Measurements from ENCODE around the gene FNIP1.
"Not testable (repeated sequence)": the region's sequence is repeated elsewhere in the genome, so short reads cannot be mapped to it uniquely, and the experiment has no call there.

The FNIP1 gene

DNA sequence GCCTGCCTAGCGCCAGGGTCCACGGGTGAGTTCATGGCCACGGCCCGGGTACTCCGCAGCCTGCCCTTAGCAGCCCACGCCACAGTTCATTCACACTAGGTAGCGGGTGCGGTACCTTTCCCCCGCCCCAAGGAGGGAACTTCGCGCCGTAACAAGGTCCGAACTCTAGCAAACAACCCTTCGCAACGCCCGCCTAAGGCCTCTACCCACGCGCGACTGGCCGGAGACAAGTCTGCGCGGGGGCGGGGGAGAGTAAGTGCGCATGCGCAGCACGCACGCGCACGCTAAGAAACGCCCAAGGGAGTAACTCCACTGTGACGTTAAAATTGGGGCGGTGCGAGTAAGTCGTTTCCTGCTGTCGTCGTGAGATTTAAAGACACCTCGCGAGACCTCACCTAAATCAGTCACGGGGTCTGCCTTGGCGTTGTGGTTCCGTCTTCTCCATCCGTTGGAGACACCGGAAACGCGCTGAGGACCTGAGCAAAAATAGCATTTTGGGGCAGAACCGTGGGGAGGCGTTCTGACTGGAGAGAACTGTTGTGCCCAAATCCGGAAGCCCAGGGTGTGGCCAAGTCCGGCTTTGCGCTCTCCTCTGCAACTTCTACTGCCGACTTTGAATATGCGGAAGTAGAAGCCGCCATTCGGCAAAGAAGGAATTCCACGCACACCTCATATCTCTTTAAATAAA, 161.7 kb downstream of the FNIP1 start, which contains the start of gene RAPGEF6:
Gene RAPGEF6, minus strand, starts transcription at position 234 of the 688 bp plus-strand sequence. Its CDS starts 199 bp downstream, at position 35.
- peak; percentile 98 for DNase-seq

DNA sequence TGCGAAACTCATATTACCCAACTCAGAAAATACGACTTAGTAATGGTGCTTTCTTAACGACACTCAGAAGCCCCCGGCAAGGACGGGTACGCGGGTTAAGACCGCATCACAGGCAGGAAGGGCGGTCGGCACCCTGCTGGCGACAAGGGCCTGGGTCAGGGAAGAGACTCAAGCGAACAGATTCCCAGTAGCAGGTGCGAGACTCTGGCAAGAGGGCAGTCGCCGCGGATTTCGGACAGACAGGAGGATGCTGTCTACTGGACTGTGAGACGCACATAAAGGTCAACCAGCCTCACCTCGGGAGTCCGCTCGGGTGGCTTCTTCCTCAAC, 162.2 kb downstream of the FNIP1 start:
- peak; percentile 75 for DNase-seq

DNA sequence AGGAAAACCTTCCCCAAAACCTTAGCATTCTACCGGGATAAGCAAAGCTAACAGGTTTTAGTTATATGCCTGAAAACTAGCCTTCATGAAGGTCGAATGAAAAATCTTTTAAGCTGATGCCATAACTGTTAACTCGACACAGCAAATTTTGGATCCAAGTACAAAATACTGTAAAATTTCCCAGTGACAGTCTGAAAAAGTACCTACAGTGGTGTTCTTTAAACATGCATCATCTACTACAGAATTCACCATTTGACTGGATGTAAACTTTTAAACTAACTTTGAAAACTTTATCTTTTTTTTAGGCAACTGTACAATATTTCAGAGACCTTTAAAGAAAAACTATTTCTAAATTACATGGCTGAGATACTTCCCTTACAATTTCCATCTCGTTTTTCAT, 162.6 kb downstream of the FNIP1 start:
- no peak for DNase-seq

DNA sequence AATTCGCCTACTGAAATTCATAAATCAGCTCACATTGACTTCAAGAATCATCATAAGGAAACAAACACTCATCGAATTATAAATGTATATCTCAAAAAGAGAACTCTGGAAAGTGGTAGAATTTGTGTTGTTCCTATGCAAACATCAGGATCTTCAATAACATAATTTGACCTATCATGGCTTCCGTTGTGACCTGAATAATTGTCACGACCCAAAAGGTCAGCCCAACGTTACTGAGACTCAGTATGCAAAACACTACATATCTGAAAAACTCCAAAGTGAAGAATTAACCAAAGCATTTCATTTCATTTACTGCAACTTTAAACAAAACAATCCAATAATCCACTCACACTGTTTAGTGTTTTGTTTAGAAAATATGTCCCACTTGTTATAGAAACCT, 163.0 kb downstream of the FNIP1 start:
- peak; percentile 3 for DNase-seq

DNA sequence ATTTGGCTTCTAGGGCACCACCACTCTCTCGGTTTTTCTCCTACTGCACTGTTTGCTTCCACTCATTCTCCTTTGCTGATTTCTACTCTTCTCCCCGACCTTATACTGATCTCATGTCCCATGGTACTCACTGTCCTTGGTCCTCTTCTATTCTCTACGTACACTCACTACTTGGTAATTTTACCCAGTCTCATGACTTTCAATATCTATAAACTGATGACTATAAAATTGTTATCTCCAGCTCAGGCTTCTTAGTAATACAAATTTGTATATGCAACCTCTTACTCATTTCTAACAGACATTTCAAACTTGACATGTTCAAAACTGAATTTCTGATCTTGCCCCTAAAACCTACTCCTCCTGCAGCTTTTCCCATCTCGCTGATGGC, 165.9 kb downstream of the FNIP1 start:
- DNase-seq: no peak

DNA sequence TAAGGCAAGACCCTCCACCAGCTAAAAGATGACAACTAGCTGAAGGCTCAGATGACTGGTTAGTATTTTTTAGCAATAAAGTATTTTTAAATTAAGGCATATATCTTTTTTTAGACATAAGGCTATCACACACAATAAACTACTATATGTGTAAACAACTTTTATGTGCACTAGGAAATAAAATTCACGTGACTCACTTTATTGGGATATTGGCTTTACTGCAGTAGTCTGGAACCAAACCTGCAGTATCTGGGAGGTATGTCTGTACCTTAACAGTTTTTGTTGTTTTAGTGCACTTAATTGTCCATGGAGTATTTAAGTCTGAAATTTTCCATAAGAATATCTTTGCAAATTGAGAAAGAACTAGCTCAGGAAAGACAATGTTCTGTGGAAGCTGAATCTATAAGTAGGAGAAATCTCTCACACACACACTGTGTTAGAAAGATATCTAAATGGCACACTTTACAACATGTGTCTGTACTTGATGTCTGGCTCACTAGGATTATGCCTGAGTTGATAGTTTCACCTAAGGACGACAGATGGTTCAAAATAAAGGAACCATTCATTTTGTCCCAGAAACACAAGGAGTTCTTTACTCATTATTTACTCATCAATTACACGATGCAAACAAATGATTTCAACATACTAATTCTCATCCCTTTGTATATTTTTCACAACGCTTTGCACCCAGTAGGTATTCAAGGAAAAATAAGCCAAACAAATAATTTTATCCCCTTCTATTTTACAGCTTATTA, 166.4 kb downstream of the FNIP1 start:
- DNase-seq: peak; percentile 36

DNA sequence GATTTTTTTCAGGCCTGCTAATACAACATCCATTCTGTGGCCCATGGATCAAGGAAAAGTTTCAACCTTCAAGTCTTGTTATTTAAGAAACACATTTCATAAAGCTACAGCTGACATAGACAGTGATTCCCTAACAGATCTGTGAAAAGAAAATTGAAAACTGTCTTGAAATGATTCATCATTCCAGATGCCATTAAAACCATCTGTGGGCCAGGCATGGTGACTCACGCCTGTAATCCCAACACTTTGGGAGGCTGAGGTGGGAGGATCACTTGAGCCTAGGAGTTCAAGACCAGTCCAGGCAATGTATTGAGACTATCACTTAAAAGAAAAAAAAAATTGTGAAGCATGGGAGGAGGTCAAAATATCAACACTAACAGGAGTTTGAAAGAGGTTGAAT, 167.8 kb downstream of the FNIP1 start:
- peak; percentile 40 for DNase-seq

DNA sequence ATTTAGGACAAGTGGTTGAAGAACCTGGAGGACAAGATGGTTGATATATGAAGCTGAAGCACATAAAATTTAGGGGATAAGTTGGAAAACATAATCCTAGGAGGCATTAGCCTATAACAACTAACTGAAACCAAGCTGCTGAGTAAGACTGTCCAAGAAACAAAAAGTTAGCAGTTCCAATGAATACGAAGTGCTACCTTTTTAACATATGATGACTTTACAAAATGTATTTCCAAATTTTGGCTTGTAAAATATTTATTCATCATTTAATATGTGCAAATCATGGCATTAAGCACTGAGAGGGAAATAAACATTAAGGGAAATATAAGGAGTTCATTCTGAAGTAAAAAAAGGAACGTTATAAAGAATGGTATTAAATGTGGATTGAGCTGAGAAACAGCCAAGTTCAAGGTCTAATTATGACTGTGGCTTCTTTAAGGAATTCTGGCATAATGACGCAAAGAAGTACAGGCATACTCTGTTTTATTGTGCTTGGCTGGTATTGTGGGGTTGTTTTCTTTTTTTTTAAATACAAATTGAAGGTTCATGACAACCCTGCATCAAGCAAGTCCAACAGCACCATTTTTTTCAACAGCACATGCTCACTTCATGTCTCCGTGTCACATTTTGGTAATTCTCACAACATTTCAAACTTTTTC, 169.5 kb downstream of the FNIP1 start:
- DNase-seq: no peak

DNA sequence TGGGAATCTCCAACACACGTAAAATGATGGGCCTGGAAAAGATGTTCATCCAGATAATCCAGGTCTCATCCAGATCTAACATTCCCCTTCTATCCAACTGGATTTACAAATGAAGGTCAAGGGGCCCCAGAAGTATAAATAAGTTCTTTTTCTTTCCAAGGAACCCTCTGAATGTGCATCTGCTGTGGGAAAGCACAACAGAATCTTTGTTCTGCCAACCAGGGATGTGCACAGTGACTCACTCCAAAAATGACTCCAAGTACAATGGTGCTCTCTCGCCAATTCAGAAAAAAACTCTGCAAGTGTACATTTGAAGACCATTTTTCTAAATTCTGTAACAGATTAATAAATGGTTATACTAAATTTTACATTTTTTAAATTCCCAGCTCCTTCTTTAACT, 174.2 kb downstream of the FNIP1 start:
- DNase-seq: no peak

DNA sequence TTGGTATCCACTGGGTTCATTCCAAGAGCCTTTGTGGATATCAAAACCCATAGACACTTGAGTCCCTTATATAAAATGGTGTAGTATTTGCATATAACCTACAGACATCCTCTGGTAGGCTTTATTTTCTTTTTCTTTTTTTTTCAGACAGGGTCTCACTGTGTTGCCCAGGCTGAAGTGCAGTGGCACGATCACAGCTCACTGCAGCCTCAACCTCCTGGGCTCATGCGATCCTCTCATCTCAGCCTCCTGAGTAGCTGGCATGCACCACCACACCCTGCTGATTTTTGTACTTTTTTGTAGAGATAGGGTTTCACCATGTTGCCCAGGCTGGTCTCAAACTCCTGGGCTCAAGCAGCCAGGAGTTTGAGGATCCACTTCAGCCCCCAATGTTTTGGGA, 175.7 kb downstream of the FNIP1 start:
- DNase-seq: not testable (repeated sequence)

DNA sequence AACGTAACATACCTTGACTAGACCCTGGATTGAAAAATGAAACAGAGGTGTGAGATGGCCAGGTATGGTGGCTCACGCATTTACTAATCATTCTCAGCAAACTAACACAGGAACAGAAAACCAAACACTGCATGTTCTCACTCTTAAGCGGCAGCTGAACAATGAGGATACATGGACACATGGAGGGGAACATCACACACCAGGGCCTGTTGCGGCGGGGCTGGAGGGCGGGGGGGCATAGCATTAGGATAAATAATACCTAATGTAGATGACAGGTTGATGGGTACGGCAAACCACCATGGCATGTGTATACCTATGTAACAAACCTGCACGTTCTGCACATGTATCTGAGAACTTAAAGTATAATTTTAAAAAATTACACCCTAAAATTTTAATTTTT, 177.7 kb downstream of the FNIP1 start:
- DNase-seq: no peak

DNA sequence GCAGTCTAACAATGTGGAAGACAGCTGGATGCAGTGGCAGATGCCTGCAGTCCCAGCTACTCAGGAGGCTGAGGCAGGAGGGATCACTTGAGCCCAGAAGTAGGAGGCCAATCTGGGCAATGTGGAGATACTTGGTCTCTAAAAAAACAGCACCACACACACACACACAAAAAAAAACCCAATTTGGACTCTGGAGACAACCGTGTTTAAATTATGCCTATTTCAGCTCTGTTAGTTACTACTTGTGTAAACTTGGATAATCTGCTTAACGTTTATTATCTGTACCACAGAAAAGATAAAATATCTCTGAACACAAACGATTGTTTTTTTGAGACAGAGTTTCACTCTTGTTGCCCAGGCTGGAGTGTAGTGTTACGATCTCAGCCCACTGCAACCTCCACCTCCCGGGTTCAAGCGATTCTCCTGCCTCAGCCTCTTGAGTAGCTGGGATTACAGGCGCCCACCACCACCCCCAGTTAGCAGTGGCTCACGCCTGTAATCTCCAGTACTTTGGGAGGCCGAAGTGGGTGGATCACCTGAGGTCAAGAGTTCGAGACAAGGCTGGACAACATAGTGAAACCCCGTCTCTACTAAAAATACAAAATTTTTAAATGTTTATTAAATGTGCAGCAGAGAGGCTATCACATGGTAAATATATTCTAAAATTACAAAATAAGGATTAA, 179.5 kb downstream of the FNIP1 start:
- DNase-seq: no peak

DNA sequence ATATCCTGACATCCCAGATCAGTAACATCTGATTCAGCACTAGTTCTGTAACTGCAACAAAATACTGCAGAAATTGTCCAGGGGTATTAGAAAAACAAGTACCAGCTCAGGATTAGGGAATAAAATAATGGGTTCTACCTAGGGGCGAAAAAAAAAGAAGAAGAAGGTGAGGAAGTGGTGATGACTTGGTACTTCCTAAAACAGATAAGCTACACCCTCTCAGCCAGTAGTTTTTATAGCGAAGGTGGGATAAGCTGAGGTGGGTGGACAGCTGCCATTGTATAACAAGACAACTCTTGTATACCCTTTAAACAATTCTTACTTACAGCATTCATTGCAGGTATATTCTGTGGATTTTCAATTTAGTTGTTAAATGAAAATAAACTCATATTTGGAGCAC, 180.9 kb downstream of the FNIP1 start:
- no peak for DNase-seq

DNA sequence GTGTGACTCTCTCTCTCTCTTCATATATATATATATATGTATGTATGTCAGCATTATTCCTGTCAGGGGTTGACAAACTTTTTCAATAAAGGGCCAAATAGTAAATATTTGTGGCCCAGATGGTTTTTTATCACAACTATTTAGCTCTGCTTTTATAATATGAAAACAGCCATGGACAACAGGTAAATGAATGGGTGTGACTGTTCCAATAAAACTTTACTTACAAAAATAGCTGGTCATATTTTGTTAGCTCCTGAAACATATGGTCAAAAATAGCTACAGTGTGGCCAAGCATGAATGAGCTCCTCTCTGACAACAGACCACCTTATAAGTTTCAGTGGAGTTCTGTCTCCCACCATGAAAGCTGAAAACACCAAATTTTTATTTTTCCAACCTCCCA, 183.4 kb downstream of the FNIP1 start:
- no peak for DNase-seq

DNA sequence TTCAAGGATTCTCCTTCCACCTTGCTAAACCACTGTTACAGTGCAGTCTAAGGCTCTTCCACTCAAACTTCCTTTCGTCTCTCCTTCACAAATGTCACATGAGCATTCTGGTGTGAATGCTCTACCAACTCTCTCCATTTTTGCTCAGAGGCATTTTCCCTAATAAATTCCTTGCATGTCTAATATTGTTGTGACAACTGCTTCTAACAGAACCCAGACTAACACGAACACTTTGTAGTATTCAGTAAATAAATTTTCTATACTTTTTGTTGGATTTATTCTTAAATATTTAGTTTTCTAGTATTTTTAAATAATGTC, 185.8 kb downstream of the FNIP1 start:
- DNase-seq: no peak

DNA sequence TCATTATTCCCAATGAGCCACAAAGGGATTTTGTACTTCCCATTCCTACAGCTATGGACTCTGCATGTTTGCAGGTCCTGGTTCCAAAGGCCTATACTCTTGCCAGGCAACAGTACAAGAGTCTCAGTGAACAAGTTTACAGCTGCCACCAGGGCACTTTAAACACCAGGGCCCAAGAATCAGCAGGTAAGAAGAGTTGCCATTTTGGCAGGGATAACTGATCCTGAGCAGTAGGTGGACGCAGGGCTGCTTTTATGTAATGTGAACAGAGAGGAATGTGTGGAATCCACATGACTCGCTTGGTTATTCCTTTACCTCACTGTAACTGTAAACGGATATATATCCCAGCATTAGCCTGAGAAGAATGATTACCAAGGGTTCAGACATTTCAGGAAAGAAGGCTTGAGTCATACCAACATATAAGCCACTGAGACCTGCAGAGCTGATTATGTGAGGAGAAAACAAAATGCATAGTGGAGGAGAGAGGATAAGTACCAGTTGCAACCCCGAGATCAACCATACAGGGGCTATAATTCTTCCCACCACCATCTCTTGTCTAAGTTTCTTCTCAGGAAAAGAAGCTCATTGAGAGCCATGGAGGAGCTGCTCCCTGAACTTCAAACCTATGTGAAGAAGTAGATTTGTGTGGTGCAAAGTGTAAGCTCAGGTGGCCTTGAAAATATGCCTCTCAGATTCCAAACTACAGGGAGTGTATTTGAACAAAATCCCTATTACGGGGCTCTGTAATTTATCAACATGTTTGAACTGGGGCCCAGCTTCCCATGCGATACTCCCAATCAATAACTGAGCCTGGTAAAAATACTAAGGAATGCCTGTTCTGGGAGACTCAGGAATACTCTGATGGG, 186.4 kb downstream of the FNIP1 start:
- DNase-seq: no peak

DNA sequence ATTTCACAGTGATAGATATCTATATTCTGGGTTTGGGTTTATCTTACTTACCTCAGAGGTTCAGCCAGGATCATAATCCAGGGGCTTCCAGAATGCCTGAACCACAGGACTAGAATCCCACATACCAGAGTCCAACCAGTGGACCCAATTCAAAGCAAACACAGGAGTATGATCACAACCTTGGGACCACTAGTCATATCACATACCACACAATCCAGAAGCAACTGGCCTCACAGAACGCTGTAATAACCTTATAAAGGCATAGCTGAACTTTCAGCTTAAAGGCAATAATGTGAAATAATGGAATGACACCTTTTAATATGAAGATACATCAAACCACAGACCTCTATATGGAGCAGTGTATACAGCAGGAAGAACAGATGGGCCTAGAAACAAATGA, 187.0 kb downstream of the FNIP1 start:
- no peak for DNase-seq

DNA sequence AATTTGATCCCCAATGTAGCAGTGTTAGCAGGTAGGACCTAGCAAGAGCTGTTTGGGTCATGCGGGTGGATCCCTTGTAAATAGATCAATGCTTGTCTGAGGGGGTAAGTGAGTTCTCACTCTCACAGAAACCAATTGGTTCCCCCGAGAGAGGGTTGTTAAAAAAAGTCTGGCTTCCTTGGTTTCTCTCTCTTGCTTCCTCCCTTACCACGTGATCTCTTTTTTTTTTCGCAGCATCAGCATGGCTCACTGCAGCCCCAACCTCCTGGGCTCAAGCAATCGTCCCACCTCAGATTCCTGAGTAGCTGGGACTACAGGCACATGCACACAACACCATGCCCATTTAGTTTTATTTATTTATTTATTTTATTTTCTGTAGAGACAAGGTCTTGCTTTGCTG, 188.2 kb downstream of the FNIP1 start:
- no peak for DNase-seq

DNA sequence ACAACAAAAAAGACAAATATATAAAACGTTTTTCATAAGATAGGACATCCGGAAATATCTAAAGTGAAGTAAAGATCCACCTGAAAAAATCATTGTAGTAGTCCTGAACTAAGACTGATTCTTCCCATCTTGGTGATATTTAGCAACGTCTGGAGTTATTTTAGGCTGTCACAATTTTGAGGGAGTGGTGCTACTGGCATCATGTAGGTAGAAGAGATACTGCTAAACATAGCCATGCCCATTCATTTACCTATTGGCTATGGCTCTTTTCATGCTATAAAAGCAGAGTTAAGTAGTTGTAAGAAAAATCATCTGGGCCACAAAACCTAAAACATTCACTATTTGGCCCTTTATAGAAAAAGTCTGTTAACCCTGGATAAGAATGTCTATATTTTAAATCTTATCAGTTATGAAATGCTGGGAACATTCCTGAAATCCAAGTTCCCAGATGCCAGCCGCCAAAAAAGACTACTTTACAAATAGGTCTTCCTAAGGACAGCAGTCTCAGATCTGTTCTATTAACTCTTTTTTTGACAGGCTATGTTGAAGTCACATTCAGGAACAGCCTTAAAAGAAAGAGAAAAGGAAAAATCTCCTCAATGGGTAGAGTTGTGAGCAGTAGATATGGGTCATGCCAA, 188.8 kb downstream of the FNIP1 start:
- no peak for DNase-seq

DNA sequence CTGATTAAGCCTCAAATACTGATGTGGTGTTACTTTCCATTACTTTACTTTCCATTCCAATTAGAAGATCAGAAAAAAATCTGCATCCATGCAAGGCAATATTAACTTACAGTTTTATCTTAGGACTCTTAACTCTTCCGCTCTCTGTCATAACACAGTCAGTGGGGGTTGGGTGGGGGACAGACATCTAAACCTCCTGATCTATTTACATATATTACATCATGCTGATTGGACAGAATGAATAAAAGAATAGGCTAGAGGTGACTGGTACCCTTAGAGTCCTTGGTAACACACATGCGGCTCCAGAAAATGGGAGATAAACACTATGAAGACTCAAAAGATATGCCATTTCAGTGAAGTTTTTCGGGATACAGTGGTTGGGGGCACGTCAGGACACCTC, 189.4 kb downstream of the FNIP1 start:
- no peak for DNase-seq

DNA sequence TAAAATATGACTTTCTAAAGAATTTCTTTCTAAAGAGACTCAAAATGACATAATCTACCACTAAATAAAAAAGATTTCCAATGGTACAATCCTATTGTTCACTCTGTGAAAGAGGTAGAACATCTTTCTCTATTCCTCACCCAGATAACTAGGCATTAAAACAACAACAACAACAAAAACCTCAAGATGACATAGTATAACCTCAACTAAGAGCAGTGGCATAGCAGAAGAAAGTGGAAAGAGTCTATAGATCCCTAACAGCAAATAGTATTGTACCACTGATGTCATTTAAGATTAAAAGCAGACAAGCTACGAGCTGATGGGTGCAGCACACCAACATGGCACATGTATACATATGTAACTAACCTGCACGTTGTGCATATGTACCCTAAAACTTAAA, 191.7 kb downstream of the FNIP1 start:
- DNase-seq: no peak

Data from NCI-H82 (cell line).